ENCODE results near the gene MZT2A.
"Not testable (repeated sequence)": the region's sequence is repeated elsewhere in the genome, so short reads cannot be mapped to it uniquely, and the experiment has no call there.

GRCh38 chr2:131514408-131515166, 22.4 kb upstream of the MZT2A start:
- not testable (repeated sequence) for TF ChIP-seq POLR2AphosphoS5 (IDR thresholded peaks at IDR 0.05; ENCODE audit: low read depth, low read length); CTCF (IDR thresholded peaks at IDR 0.05)

Measured in Panc1 (cell line).